PC-3 (cell line): ENCODE measurements around the gene STUB1. TPM values are rescaled to one million over a fixed set of nuclear protein-coding genes. Genes with fewer than 3 reads are reported as not detected.

Source experiments
- ATAC-seq: fragments of 200-7000 bp; cut with Tn5 transposase; 2 replicates; pipeline ENCODE4 v1.9.1; 2020; ENCODE audit warnings: mild to moderate bottlenecking, moderate library complexity
- Bru-seq: library from RNA; stranded (reverse); fragments of 400-500 nt; gene quantifications from one replicate; lab custom pipeline; 2021; lab: Mats Ljungman, UMichigan
- BruChase-seq, 2 experiments: library from RNA; stranded (reverse); fragments of 400-500 nt; gene quantifications; one replicate each; lab custom pipeline; 2021; lab: Mats Ljungman, UMichigan
- BruUV-seq: library from RNA; stranded (reverse); fragments of 400-500 nt; replicated peaks from 2 replicates; lab custom pipeline; 2021; lab: Mats Ljungman, UMichigan
- CTCF ChIA-PET: fragments of 300-600 bp; sonication (Branson Sonifier 250); formaldehyde crosslinking; loops from one replicate; lab custom pipeline; 2022; ENCODE audit warnings: antibody characterized with exemption; lab: Charles Lee
- POLR2A ChIA-PET: fragments of 300-600 bp; sonication (Branson Sonifier 250); formaldehyde crosslinking; loops from one replicate; lab custom pipeline; 2022; ENCODE audit warnings: antibody characterized with exemption; ENCODE audit not compliant: unreplicated experiment; lab: Charles Lee
- DNase-seq: peaks from one replicate; pipeline ENCODE4 v3.0.0-alpha.2; 2015
- H2AFZ ChIP-seq: fragments of 300-600 bp; sonication (generic); 2 replicates; pipeline ENCODE4 v1.6.0; 2016; ENCODE audit warnings: antibody characterized with exemption, low read length
- H3F3A ChIP-seq: fragments of 300-600 bp; sonication (generic); one replicate; pipeline ENCODE4 v1.6.0; 2017; ENCODE audit warnings: antibody characterized with exemption, low read length, control low read depth, mild to moderate bottlenecking; ENCODE audit not compliant: unreplicated experiment
- H3K27ac ChIP-seq: fragments of 300-600 bp; sonication (generic); 2 replicates; pipeline ENCODE4 v1.5.1; 2016; ENCODE audit warnings: mild to moderate bottlenecking, low read length
- H3K27me3 ChIP-seq: fragments of 300-600 bp; sonication (generic); 2 replicates; pipeline ENCODE4 v1.6.1; 2016; ENCODE audit warnings: low read length, mixed read lengths
- H3K36me3 ChIP-seq: fragments of 300-600 bp; sonication (generic); 2 replicates; pipeline ENCODE4 v1.6.1; 2016; ENCODE audit warnings: low read depth, mixed run types, low read length, mixed read lengths
- H3K4me1 ChIP-seq: fragments of 300-600 bp; sonication (generic); 2 replicates; pipeline ENCODE4 v1.5.1; 2016; ENCODE audit warnings: low read length; ENCODE audit not compliant: insufficient read depth
- H3K4me2 ChIP-seq: fragments of 300-600 bp; sonication (generic); 2 replicates; pipeline ENCODE4 v1.6.0; 2016; ENCODE audit warnings: low read length
- H3K4me3 ChIP-seq: fragments of 300-600 bp; sonication (generic); 2 replicates; pipeline ENCODE4 v1.5.1; 2016; ENCODE audit warnings: mild to moderate bottlenecking, low read length, mixed read lengths
- H3K79me2 ChIP-seq: fragments of 300-600 bp; sonication (generic); 2 replicates; pipeline ENCODE4 v1.6.1; 2017; ENCODE audit warnings: low read length, mixed read lengths
- H3K9ac ChIP-seq: fragments of 300-600 bp; sonication (generic); 2 replicates; pipeline ENCODE4 v1.6.0; 2016; ENCODE audit warnings: mild to moderate bottlenecking, low read length
- H3K9me2 ChIP-seq: fragments of 300-600 bp; sonication (generic); replicated peaks from 2 replicates; pipeline ENCODE4 v1.6.1; 2016; ENCODE audit warnings: mixed run types, low read length, mixed read lengths
- H3K9me3 ChIP-seq: fragments of 300-600 bp; sonication (generic); 2 replicates; pipeline ENCODE4 v1.6.1; 2016; ENCODE audit warnings: low read length, mixed read lengths
- H4K20me1 ChIP-seq: fragments of 300-600 bp; sonication (generic); 2 replicates; pipeline ENCODE4 v1.6.1; 2016; ENCODE audit warnings: low read length, mixed read lengths
- CTCF ChIP-seq: fragments of 300-600 bp; sonication (generic); conservative IDR thresholded peaks from 2 replicates; pipeline ENCODE4 v1.5.1; 2017; ENCODE audit warnings: antibody characterized with exemption, low read depth, mild to moderate bottlenecking, low read length
- EZH2 ChIP-seq: fragments of 300-600 bp; sonication (generic); IDR thresholded peaks from one replicate; pipeline ENCODE4 v1.6.1; 2017; ENCODE audit warnings: antibody characterized with exemption, mild to moderate bottlenecking, low read length; ENCODE audit not compliant: unreplicated experiment
- EZH2phosphoT487 ChIP-seq: fragments of 300-600 bp; sonication (generic); IDR thresholded peaks from 2 replicates; pipeline ENCODE4 v1.6.1; 2018; ENCODE audit warnings: mild to moderate bottlenecking, antibody characterized with exemption, low read length, borderline replicate concordance
- intact Hi-C: fragments of 100-400 bp; cut with micrococcal nuclease; formaldehyde crosslinking; loops from 2 replicates; pipeline ENCODE4 v1.9.0; 2023
- long read RNA-seq: library from polyadenylated mRNA; unstranded; transcript quantifications from one replicate; pipeline ENCODE4 v2.0.0, GENCODE V29; 2021; ENCODE audit not compliant: unreplicated experiment
- total RNA-seq: library from RNA; depleted of rRNA; stranded (reverse); fragments of >200 nt; gene quantifications from 2 replicates; pipeline ENCODE4 v1.2.3, GENCODE V29; 2014; rRNA removed

Gene STUB1
- 152 and 226 TPM in 2 replicates for total RNA-seq
- Bru-seq, nascent RNA = percentile 90 among the genes with signal in this experiment
- BruChase-seq, experiment 1, labeled RNA remaining after a 6-hour chase = percentile 95 among the genes with signal in this experiment
- BruChase-seq, experiment 2, labeled RNA remaining after a 2-hour chase = percentile 94 among the genes with signal in this experiment
- long read RNA-seq, transcript STUB1-201 (7 exons, 1,472 nt) = major isoform, 338 of 429 reads
- long read RNA-seq, transcript STUB1-211 (5 exons, 1,853 nt) = minor isoform, 9 of 429 reads
- long read RNA-seq, transcript STUB1-204 (6 exons, 875 nt) = minor isoform, 7 of 429 reads
- long read RNA-seq, partial matches to known transcripts = 29 of 429 reads
- long read RNA-seq, other reads (novel, unspliced or antisense) = 45 of 429 reads

DNA sequence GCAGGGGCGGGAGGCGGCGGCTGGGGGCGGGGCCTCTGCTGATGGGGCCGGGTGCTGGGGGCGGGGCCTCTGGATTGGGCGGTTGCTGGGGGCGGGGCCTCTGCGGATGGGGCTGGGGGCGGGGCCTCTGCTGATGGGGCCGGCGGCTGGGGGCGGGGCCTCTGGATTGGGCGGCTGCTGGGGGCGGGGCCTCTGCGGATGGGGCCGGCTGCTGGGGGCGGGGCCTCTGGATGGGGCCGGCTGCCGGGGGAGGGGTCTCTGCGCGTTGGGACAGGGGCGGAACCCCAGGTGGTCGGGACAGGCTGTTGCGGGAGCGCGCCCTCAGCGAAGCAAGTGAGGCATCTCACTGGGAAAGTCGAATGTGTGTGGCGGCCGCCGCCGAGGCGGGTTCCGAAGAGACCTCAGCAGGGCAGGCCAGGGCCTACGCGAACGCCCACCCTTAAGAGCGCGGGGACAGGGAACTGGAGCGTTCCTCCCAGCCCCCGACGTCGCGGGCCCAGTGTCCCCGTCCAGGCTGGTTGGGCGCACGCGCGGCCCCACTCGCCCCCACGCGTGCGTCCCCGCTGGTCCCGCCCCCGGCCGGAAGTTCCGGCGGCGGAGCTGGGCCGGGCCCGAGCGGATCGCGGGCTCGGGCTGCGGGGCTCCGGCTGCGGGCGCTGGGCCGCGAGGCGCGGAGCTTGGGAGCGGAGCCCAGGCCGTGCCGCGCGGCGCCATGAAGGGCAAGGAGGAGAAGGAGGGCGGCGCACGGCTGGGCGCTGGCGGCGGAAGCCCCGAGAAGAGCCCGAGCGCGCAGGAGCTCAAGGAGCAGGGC lies at the start of gene STUB1:
STUB1 (plus strand) TSS at position 597 of the 811 bp plus-strand sequence; CDS start at position 713, 116 bp downstream.
- DNase-seq (peak; percentile 72), ATAC-seq (peak; percentile 23)
- Histone ChIP-seq H3F3A (no peaks in the 10 kb centered on the region), H3K4me1 (peaks cover 26% of the 10 kb centered on the region), H3K27me3 (no peaks in the 10 kb centered on the region), H3K36me3 (peaks cover 6% of the 10 kb centered on the region), H3K4me2 (peak within 1 kb of the TSS; percentile 90), H2AFZ (peak within 1 kb of the TSS; percentile 71), H3K27ac (peak within 1 kb of the TSS; percentile 59), H3K79me2 (peaks cover 35% of the 10 kb centered on the region), H3K4me3 (peak within 1 kb of the TSS; percentile 78), H3K9ac (peak within 1 kb of the TSS; percentile 74), H4K20me1 (peaks cover 10% of the 10 kb centered on the region; the same call in 1 of the 2 replicates), H3K9me2 (no peaks in the 10 kb centered on the region), H3K9me3 (no peaks in the 10 kb centered on the region)
- CTCF ChIA-PET = no interaction called here
- intact Hi-C loops = no loop called here
- no TSS peak for BruUV-seq
- no peak for TF ChIP-seq EZH2
- TF ChIP-seq EZH2phosphoT487 = no peak
- no peak for TF ChIP-seq CTCF
- POLR2A ChIA-PET = no interaction called here

DNA sequence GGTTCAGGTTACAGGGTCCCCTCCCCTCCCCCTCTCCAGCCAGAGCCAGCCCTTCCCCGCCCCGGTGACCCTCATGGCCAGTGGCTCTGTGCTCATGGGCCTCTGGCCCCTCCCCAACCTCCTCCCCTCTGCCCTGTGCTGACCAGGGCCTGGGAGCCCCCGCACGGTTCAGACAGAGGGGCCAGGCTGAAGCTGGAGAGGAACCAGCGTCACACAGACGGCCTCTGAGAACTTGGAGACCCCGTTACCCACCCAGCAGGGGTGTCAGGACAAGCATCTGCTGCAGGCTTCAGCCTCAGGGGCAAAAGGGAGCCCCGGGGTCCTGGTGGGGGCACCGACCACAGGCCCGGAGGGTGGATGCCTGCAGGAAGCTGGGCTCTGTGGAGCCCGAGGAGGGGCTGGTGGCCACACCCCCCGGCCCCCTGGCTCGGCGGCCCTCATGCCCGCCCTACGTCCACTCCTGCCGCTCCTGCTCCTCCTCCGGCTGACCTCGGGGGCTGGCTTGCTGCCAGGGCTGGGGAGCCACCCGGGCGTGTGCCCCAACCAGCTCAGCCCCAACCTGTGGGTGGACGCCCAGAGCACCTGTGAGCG lies 49.3 kb upstream of the STUB1 start, which contains the start of gene WFIKKN1:
WFIKKN1 (plus strand) TSS at position 171 of the 591 bp plus-strand sequence; CDS start at position 440, 269 bp downstream.
- Histone ChIP-seq H3K9ac (no peak within 1 kb of the TSS), H3K4me1 (peaks cover 17% of the 10 kb centered on the region), H3F3A (no peaks in the 10 kb centered on the region), H3K4me3 (no peak within 1 kb of the TSS), H3K36me3 (no peaks in the 10 kb centered on the region), H4K20me1 (no peaks in the 10 kb centered on the region), H2AFZ (no peak within 1 kb of the TSS), H3K9me3 (no peaks in the 10 kb centered on the region), H3K27me3 (no peaks in the 10 kb centered on the region), H3K4me2 (no peak within 1 kb of the TSS), H3K9me2 (no peaks in the 10 kb centered on the region), H3K27ac (no peak within 1 kb of the TSS), H3K79me2 (peaks cover 12% of the 10 kb centered on the region)
- DNase-seq (no peak), ATAC-seq (no peak)
- intact Hi-C loops = no loop called here
- BruUV-seq = no TSS peak
- no peak for TF ChIP-seq EZH2phosphoT487
- TF ChIP-seq EZH2 = no peak
- TF ChIP-seq CTCF = no peak
- CTCF ChIA-PET = no interaction called here
- POLR2A ChIA-PET = no interaction called here
